SIG-M5 (cell line): Measurements from ENCODE around the gene CDC14B.
A peak's percentile ranks its signal among the peaks of the same experiment; 100 is the strongest.
"Not testable (repeated sequence)": the region's sequence is repeated elsewhere in the genome, so short reads cannot be mapped to it uniquely, and the experiment has no call there.

Experiments used
- DNase-seq: peaks from one replicate; lab custom pipeline; 2025; lab: John Stamatoyannopoulos, UW

Gene CDC14B

GRCh38 chr9:96619491-96620180 is at the start of gene CDC14B:
Gene CDC14B (minus strand): TSS chr9:96619843. CDS start chr9:96619378, 465 bp downstream.
- DNase-seq: no peak

DNA sequence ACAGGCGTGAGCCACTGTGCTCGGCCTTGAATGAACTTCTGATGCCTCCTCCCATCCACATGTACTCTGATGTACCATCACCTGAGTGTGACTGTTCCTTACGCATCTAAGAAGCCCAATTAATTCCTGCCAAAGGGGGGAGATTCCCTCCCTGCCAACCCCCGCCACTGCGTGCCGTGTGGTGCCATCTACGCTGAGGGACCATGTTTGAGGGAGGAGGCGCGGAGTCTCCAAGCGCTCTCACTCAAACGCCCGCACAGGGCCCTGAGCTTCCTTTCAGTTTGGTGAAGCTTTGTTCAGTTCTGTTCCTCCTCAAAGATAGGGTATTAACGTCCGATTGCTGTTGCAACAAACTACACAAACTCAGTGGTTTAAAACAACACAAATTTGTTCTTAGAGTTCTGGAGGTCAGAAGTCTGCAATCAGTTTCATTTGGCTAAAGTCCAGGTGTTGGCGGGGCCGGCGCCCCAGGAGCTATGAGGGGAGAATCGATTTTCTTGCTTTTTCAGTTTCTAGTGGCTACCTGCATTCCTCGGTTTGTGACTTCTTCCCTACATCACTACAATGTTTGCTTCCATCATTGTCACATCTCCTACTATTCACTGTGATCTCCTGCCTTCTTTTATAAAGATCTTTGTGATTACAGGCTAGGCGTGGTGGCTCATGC is 49.4 kb upstream of the CDC14B start:
- no peak for DNase-seq

DNA sequence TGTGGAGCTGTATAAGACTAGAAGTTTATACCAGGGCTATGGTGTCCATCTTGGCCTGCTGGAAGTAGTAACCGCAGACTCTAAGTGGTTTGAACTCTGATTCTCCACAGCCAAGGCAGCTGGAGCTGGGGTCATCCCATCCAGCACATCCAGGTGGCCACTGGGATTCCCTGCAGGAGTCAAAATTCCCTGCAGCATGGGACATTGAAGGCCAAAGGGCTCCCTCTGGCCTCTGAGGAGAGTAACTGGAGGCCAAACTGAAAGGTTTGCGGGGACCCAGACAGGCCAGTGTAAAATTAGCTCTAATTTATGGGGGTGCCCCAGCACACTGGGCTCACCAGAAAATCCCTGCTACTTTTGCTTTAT is 47.7 kb upstream of the CDC14B start:
- DNase-seq: no peak

DNA sequence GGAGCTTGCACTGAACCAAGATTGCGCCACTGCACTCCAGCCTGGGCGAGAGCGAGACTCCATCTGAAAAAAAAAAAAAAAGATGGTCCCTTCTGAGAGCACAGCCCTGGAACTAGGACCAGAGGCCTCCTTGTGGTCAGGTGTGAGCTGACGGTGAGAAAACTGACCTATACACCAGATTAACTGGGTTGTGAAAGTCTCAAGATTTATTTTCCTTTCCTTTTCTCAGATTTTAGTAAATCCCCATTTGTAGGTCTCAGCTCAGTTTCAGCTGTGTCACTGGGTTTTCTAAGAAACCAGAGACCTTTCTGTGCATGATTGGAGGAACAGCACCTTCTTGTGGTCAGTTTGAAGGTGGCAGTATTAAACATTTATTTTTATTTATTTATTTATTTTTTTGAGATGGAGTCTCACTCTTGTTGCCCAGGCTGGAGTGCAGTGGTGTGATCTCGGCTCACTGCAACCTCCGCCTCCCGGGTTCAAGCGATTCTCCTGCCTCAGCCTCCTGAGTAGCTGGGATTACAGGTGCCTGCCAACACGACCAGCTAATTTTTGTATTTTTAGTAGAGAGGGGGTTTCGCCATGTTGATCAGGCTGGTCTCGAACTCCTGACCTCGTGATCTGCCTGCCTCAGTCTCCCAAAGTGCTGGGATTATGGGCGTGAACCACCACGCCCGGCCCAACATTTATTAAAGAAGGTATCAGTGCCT is 47.2 kb upstream of the CDC14B start:
- not testable (repeated sequence) for DNase-seq

- no peak for DNase-seq
Observed at GRCh38 chr9:96665789-96666188, 46.1 kb upstream of the CDC14B start.

GRCh38 chr9:96663506-96664120 is 44.0 kb upstream of the CDC14B start:
- no peak for DNase-seq

GRCh38 chr9:96661711-96662110 is 42.1 kb upstream of the CDC14B start:
- DNase-seq: no peak

GRCh38 chr9:96660692-96661248 is 41.1 kb upstream of the CDC14B start:
- no peak for DNase-seq

- DNase-seq: no peak
Observed at GRCh38 chr9:96655198-96655851, 35.7 kb upstream of the CDC14B start, which contains the start of gene PRXL2C. Gene PRXL2C (minus strand): TSS chr9:96655317. CDS start chr9:96655281, 36 bp downstream.

DNA sequence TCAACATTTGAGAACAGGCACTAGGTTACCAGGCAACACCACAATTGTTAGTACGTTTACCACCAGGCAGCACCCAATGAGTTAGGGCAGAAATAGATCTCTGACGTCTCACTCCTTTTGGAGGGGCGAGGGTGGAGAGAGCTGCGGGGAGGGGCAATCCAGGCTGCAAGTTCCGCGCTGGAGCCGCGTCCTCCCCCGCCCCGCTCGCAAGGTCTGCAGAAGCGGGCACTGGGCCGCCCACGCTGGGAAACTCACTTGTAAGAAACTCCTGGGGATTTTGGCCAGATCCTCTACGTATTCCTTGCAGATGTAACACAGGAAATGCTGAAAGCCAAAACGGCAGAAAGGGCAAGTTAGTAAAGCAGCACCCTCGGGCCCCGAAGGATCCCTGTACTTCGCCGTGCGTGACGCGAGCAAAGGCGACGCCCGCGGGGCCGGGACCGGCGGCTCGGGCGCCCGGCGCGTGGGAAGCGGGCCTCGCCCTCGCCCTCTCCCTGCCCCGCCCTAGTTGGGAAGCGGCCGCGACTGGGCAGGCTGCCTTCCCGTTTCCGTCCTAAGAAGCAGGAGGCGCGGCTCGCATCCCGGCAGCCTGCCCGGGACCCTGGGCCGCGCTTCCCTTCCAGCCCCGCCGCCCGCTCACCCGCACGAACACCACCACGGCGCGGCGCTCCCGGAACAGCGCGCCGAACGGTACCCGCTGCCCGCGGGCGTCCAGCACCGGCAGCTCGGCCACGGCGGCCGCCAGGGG is 35.0 kb upstream of the CDC14B start:
- DNase-seq: peak; percentile 40

DNA sequence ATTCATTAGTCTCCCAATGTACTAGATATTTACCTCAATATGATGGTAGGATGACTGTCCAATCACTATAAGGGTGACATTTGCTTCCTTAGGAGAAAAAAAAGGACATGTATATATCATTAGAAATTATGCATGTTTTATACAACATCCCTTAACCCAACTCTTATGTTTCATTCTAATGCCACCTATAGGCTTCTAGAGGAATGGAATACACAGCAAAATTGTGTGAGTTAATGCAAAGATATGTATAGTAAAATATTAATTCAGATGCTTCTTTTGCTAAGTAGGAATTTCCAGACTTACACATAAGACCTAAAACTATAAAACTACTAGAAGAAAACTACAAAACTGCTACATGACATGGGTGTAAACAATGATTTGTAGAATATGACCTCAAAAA is 32.0 kb upstream of the CDC14B start:
- no peak for DNase-seq

- no peak for DNase-seq
Observed at GRCh38 chr9:96649620-96650324, 30.1 kb upstream of the CDC14B start.

DNA sequence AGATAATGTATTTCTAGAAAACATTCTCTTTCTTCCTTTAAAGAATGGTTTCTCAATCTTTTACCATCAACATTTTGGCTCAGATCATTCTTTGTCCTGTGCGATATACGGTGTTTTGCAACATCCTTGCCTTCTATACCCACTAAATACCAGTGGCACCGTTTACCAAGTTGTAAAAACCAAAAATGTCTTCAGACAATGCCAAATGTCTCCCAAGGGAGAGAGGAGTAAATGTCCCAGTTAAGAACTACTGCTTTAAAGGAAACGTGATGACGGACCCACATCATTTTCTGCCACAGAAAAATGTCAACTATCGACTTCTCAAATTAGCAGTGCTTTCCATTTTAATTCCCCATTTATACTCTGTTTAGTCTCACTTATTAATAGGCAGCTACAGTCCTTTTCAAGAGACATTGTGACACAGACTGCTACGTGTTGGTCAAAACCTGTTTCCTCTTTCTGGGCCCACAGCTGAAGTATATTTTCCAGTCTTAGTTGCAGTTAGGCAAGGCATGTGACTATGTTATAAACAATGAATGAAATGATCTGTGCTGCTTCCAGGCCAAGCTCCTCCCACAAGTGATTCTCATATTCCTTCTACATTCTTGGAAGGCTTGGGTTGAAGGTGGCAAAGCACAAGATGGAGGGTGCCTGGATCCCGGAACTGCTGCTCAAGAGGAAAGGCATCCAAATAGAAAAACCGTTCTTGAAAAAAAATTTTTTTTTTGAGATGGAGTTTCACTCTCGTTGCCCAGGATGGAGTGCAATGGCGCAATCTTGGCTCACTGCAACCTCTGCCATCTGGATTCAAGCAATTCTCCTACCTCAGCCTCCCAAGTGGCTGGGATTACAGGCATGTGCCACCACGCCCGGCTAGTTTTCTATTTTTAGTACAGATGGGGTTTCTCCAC is 26.7 kb upstream of the CDC14B start:
- peak; percentile 94 for DNase-seq

DNA sequence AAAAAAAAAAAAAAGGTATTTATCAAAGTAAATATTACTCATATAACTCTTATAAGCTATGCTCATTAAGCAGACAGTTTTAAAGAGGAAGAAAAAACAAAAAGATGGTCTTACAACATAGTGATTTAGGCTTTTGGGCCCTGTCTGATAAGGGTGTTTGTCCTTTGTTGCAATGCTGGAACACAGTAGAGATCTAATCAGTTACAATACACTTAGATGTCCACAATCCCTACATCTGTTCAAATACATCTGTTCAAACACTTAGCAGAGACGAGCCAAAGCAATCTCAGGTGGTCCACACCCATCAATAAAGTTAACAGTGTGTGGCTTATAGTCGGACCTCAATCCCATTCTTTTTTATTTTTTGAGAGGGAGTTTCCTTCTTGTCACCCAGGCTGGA is 24.5 kb upstream of the CDC14B start:
- no peak for DNase-seq

- DNase-seq: no peak
Observed at GRCh38 chr9:96641514-96641913, 21.9 kb upstream of the CDC14B start.

DNA sequence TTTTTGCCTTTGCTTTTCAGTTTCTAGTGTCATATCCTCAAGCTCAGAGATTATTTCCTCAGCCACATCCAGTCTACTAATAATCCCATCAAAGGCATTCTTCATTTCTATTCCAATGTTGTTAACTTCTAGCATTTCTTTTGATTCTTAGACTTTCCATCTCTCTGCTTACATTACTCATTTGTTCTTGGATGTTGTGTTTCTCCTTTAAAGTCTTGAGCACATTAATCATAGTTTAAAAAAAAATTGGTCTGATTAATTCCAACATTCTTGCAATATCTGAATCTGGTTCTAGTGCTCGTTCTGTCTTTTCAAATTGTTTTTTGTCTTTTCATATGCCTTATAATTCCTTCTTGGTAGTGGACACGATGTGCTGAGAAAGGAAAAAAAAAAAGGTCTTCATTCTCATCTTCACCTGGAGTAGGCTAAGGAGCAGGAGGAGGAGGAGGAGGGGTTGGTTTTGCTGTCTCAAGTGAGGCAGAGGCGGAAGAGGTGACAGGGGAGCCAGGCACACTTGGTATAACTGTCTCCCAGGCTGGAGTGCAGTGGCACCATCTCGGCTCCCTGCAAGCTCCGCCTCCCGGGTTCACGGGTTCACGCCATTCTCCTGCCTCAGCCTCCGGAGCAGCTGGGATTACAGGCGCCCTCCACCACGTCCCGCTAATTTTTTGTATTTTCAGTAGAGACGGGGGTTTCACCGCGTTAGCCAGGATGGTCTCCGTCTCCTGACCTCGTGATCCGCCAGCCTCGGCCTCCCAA is 19.1 kb upstream of the CDC14B start:
- no peak for DNase-seq

DNA sequence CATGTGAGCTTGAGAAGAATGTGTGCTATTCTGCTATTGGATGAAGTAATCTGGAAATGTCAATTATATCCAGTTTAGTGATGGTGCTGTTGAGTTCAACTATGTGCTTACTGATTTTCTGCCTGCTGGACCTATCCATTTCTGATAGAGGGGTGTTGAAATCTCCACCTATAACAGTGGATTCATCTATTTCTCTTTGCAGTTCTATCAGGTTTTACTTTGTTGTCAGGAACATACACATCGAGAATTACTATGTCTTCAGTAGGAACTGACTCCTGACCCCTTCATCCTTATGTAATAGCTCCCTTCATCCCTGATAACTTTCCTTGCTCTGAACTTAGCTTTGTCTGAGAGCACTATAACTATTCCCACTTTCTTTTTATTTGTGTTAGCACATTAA is 16.7 kb upstream of the CDC14B start:
- DNase-seq: no peak

GRCh38 chr9:96633579-96633978 is 13.9 kb upstream of the CDC14B start:
- not testable (repeated sequence) for DNase-seq

DNA sequence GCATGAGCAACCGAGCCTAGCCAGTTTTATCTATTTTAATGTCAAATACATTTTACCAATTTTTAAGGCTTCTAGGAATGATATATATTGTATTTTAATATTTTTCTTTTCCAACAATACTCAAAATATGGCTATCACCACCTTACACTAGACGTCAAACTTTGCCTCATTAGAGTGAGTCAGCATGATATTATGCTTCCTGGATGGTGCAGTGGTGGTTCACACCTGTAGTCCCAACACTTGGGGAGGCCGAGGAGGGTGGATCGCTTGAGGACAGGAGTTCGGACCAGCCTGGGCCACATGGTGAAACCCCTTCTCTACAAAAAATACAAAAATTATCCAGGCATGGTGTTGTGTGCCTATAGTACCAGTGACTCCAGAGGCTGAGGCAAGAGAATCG is 7.3 kb upstream of the CDC14B start:
- no peak for DNase-seq
